Hindlimb muscle (tissue), 1 donor: Measurements from ENCODE around the gene MAP2K5. TPM values are rescaled to one million over a fixed set of nuclear protein-coding genes. Genes with fewer than 3 reads are reported as not detected.
"Not testable (repeated sequence)": the region's sequence is repeated elsewhere in the genome, so short reads cannot be mapped to it uniquely, and the experiment has no call there.

Source experiments
- DNase-seq: peaks from one replicate; pipeline ENCODE4 v3.0.0-alpha.2; 2013
- polyA plus RNA-seq: library from polyadenylated mRNA; unstranded; fragments of 120-200 nt; gene quantifications from one replicate; pipeline ENCODE4 v1.2.1, GENCODE V29; 2013; ENCODE audit not compliant: insufficient read length

Gene MAP2K5
- polyA plus RNA-seq, 1 donor: 21.1 TPM

DNA sequence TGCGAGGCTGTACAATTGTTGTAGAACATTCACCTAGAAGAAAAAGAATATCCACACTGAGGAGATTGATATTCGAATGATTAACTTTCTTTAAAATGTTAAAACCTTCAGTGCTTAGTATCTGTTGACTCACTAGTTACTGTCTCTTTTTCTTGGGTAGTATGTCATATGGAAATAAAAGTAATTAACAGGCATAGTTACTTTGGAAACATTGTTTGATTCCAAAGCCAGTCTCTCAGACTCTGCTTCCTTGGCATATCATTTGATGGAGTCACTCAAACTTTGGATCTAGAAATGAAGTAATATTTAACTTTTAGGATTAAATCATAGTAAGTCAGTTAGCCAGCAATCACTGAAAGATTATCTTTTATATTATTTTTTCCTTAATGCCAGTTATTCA lies 63.4 kb downstream of the MAP2K5 start:
- DNase-seq: no peak

GRCh38 chr15:67606742-67607141 lies 64.2 kb downstream of the MAP2K5 start:
- DNase-seq: no peak

- no peak for DNase-seq
Measured at GRCh38 chr15:67607329-67607728, 64.8 kb downstream of the MAP2K5 start.

DNA sequence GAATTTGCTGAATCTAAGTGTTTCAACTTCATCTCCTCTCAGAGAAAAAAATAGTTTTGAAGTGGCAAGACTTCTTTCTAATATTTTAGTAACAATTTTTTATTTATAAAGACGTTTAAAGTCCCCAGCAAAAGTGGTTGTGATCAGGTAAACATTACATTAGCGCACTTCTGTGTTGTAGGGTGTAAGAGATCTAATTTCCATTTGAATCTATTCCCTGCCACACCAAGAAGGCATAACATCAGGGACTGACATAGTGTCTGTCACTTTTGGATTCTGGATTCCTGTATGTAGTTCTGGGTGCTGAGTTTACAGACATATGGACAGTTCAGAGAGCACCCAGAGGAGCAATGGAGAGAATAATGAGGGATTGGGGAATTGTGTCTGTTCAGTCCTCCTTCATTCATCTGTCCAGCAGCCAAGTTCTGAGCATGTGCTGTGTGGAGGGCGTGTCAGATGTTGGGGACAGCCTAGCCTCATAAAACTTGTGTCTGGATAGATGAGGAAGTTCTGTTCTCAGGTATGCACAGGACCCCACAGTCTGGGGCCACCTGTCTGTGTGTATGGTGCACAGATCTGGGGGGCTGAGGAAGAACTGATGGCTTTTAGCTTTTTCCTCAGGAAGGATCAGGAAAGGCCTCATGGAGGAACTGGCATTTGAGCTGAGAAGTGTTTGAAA lies 65.6 kb downstream of the MAP2K5 start:
- no peak for DNase-seq

DNA sequence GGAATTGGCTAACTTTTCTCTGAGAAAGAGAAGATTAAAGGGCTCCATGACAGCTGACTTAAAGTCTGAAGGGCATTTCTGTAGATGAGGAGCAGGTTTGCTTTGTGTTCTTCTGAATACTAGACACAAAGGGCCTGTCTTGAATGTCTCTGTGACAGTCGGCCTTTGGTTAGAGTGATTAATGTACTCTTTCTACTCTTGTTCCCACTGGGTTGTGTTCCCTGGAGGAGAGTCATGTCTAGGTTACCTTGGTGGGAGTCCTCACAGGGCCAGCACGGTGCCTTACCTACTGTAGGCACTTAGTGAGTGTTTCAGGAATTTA lies 66.1 kb downstream of the MAP2K5 start:
- DNase-seq: no peak

- no peak for DNase-seq
Measured at GRCh38 chr15:67611370-67612369, 69.2 kb downstream of the MAP2K5 start.

DNA sequence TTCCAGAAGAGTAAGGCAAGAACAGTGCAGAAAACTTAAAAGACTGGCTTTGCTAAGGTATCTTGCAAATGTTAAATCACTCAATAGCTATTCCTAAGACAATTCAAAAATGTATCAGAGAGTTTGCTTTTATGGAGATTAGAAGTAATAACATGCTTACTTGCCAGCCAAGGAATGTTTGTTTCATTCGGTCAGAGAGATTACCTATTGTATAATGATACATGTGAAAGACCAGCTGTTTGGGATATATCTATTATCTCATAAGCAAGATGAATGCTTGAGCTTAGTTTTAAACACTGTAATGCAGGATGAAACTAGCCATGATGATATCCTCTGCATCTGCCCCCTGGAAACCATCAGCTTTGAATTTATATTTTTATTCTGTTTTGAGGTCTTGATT lies 70.7 kb downstream of the MAP2K5 start:
- no peak for DNase-seq

- no peak for DNase-seq
Measured at GRCh38 chr15:67613708-67614107, 71.2 kb downstream of the MAP2K5 start.

GRCh38 chr15:67615131-67615534 lies 72.6 kb downstream of the MAP2K5 start:
- DNase-seq: not testable (repeated sequence)

DNA sequence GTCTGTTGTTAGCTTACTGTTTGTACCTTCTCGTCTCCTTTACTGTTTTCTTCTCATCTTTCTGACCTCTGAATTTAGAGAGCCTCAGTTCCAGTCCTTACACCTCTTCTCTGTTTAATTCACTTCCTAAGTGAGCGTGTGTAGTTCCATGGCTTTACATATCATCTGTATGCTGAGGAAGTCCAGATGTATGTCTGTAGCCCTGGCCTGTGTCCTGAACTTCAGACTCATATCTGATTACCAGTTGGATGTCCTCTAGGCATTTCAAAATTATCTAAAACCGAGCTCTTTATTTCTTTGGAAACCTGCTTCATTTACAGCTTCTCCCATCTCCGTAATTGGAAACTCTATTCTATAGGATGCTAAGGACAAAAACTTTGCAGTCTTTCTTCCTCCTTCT lies 75.8 kb downstream of the MAP2K5 start:
- DNase-seq: no peak

GRCh38 chr15:67622110-67622509 lies 79.6 kb downstream of the MAP2K5 start:
- no peak for DNase-seq

DNA sequence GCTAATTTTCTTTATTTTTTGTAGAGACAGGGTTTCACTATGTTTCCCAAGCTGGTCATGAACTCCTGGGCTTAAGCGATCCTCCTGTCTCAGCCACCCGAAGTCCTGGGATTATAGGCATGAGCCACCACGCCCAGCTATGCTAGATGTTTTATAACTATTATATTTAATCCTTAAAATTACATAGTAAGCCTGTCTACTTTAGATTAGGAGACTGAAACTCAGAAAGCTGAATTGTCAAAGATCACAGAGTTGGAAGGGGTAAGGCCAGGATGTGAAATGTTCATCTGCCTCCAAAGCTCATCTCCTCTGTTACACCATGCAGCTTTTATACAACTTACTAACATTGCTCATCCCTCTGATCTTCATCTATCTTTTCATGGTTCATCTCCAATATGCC lies 89.8 kb downstream of the MAP2K5 start:
- DNase-seq: no peak

GRCh38 chr15:67635950-67636349 lies 93.4 kb downstream of the MAP2K5 start:
- not testable (repeated sequence) for DNase-seq

- no peak for DNase-seq
Measured at GRCh38 chr15:67639591-67639990, 97.1 kb downstream of the MAP2K5 start.

DNA sequence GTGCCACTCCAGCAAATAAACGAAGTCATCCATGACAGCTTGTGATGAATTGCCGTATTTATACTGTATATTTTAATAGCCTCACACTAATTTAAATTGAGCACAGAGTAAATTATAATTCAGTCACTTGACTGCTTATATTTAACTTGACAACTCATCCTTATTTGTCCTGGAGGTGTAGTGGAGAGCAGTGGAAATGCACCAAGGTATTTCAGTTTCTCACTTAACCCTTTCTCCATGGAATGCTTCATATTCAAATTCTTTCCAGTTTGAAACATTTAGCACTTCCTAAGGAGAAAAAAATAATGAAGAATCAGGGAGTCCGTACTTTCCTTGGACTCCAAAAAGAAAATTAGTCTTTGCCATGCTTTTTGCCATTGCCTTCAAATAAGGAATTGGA lies 99.0 kb downstream of the MAP2K5 start:
- no peak for DNase-seq

DNA sequence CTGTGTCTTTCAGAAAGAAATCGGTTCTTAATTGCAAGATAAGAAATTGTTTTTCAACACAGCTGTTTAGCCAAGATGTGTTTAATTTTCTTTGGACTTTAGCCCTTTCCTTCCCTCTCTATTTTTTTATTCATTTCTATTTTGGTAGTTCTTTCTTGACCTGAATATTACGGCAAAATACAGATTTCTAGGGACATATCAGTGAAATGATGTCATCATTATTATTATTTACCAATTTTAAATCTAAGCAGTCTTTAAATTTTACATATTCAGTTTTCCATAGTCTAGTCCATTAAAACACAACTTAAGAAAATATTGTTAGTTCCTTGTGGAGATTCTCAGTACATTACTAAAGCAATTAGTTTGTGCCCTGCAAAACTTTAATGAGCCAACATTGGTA lies 104.3 kb downstream of the MAP2K5 start:
- DNase-seq: no peak

GRCh38 chr15:67652586-67652985 lies 110.1 kb downstream of the MAP2K5 start:
- DNase-seq: no peak

DNA sequence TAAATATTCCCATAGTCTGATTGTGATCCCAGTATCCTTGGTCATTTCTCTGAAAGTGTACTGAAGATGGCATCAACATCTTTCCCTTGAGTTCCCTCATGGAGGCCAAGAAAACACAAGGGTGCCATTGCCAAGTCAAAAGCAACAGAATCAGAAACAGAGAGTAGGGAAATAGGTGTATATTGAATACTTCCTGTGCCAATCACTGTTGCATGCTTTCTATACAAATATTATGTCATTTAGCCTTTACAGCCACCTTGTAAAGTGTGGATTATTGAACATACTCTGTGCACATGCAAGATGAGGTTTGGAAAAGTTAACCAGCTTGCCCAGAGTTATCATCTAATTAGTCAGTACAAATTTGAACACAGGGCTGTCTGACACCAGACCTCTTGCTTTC lies 117.9 kb downstream of the MAP2K5 start:
- DNase-seq: no peak

- no peak for DNase-seq
Measured at GRCh38 chr15:67660874-67661606, 118.5 kb downstream of the MAP2K5 start.

GRCh38 chr15:67670647-67671305 lies 128.3 kb downstream of the MAP2K5 start:
- no peak for DNase-seq

- DNase-seq: not testable (repeated sequence)
Measured at GRCh38 chr15:67672834-67673233, 130.3 kb downstream of the MAP2K5 start.

GRCh38 chr15:67674983-67675382 lies 132.5 kb downstream of the MAP2K5 start:
- no peak for DNase-seq

DNA sequence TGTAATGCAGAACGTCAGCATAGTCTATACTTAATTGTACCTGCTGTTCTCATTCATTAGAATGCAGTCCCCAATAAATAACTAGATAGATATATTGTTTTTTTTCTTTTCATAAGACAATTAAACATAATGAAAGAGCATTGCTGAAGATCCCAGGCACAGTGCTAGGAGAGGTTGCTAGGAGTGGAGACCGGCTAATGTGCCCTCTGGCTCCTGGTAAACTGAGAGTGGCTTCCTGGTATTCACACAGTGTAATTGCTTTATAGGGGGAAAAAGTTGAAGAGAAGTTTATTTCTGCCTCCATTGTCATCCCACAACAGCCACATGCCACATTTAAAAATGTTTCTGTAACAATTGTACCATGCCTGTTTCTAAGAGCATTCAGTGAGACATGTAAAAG lies 135.6 kb downstream of the MAP2K5 start:
- no peak for DNase-seq
